ENCODE measurements around the gene FAT2.
"Not testable (repeated sequence)": the region's sequence is repeated elsewhere in the genome, so short reads cannot be mapped to it uniquely, and the experiment has no call there.

The FAT2 gene

GRCh38 chr5:151580239-151580638, 10.9 kb downstream of the FAT2 start:
- DNase-seq, result no peak

GRCh38 chr5:151579146-151579545, 12.0 kb downstream of the FAT2 start:
- DNase-seq, result not testable (repeated sequence)

- DNase-seq, result no peak
Observed at GRCh38 chr5:151578326-151579025, 12.7 kb downstream of the FAT2 start.

- DNase-seq, result peak; percentile 25
Observed at GRCh38 chr5:151577566-151577965, 13.6 kb downstream of the FAT2 start.

- no peak for DNase-seq
Observed at GRCh38 chr5:151574444-151574996, 16.6 kb downstream of the FAT2 start.

GRCh38 chr5:151572657-151573368, 18.3 kb downstream of the FAT2 start:
- no peak for DNase-seq

- no peak for DNase-seq
Observed at GRCh38 chr5:151571270-151572173, 19.6 kb downstream of the FAT2 start.

- no peak for DNase-seq
Observed at GRCh38 chr5:151570512-151571269, 20.4 kb downstream of the FAT2 start.

GRCh38 chr5:151570058-151570457, 21.1 kb downstream of the FAT2 start:
- DNase-seq, result no peak

GRCh38 chr5:151569132-151570046, 21.7 kb downstream of the FAT2 start:
- DNase-seq, result no peak

GRCh38 chr5:151568036-151568435, 23.1 kb downstream of the FAT2 start:
- DNase-seq, result no peak

GRCh38 chr5:151565971-151566370, 25.2 kb downstream of the FAT2 start:
- DNase-seq, result no peak

- DNase-seq, result no peak
Observed at GRCh38 chr5:151562019-151562707, 29.0 kb downstream of the FAT2 start.

- no peak for DNase-seq
Observed at GRCh38 chr5:151557951-151558350, 33.2 kb downstream of the FAT2 start.

- no peak for DNase-seq
Observed at GRCh38 chr5:151557466-151557865, 33.7 kb downstream of the FAT2 start.

GRCh38 chr5:151556806-151557205, 34.3 kb downstream of the FAT2 start:
- no peak for DNase-seq

GRCh38 chr5:151555760-151556576, 35.2 kb downstream of the FAT2 start:
- DNase-seq, result no peak

GRCh38 chr5:151553695-151554094, 37.4 kb downstream of the FAT2 start:
- no peak for DNase-seq

- no peak for DNase-seq
Observed at GRCh38 chr5:151553130-151553670, 37.9 kb downstream of the FAT2 start.
